ENCODE results near the gene RNF40. TPM values are rescaled to one million over a fixed set of nuclear protein-coding genes. Genes with fewer than 3 reads are reported as not detected.

Gene RNF40
- total RNA-seq, 1 experiment from 2014 or later, result 94.0 TPM

- no peak for DNase-seq
- Histone ChIP-seq H3K36me3 (ENCODE audit: control insufficient read depth, insufficient read depth, low read length) (peaks cover 13% of the 10 kb centered on the region), H3K4me3 (ENCODE audit: low read depth, low read length) (no peak overlapping the region), H3K4me1 (no peaks in the 10 kb centered on the region), H3K27me3 (replicated peaks; ENCODE audit: control insufficient read depth, insufficient read depth, low read length) (no peaks in the 10 kb centered on the region), H3K9me3 (no peaks in the 10 kb centered on the region)
- Mint-ChIP-seq H3K9me3 (ENCODE audit: unreplicated experiment) (no peaks in the 10 kb centered on the region), H3K27ac (ENCODE audit: unreplicated experiment) (no peak overlapping the region), H3K4me1 (ENCODE audit: low read depth, unreplicated experiment) (peaks cover 6% of the 10 kb centered on the region), H3K27me3 (ENCODE audit: insufficient read depth, unreplicated experiment) (no peaks in the 10 kb centered on the region), H3K36me3 (ENCODE audit: insufficient read depth, unreplicated experiment) (peaks cover 97% of the 10 kb centered on the region), H3K4me3 (ENCODE audit: unreplicated experiment) (no peak overlapping the region)
- POLR2A ChIA-PET, result interaction anchor here (0.6 kb wide), 1 partner anchor 26 kb away, joined by 3 read pairs; the partner anchor contains the start of gene SRCAP
- CTCF ChIA-PET, result no interaction called here
- intact Hi-C loops (cut with micrococcal nuclease; ENCODE audit: unreplicated experiment), result no loop called here
- BruUV-seq (replicated peaks), result no TSS peak
- no peak for TF ChIP-seq CTCF (IDR thresholded peaks at IDR 0.05; ENCODE audit: insufficient read depth in 1 of 2, low read depth in 1 of 2, low read length in 1 of 2, severe bottlenecking in 1 of 2, unreplicated experiment in 1 of 2)
These were observed 37.3 kb upstream of the RNF40 start for GRCh38 chr16:30724641-30725417.

GRCh38 chr16:30725418-30725792 lies 36.7 kb upstream of the RNF40 start:
- peaks cover 13% of the 10 kb centered on the region for H3K36me3 ChIP-seq (ENCODE audit: control insufficient read depth, insufficient read depth, low read length)
- ChIA-PET POLR2A (no interaction called here), CTCF (no interaction called here)
- H3K36me3 Mint-ChIP-seq (ENCODE audit: insufficient read depth, unreplicated experiment), result peaks cover 97% of the 10 kb centered on the region
- no peak overlapping the region for H3K4me3 Mint-ChIP-seq (ENCODE audit: unreplicated experiment)
- no peak overlapping the region for H3K27ac Mint-ChIP-seq (ENCODE audit: unreplicated experiment)
- H3K4me1 ChIP-seq, result no peaks in the 10 kb centered on the region
- no peak overlapping the region for H3K4me3 ChIP-seq (ENCODE audit: low read depth, low read length)
- H3K27me3 Mint-ChIP-seq (ENCODE audit: insufficient read depth, unreplicated experiment), result no peaks in the 10 kb centered on the region
- no peaks in the 10 kb centered on the region for H3K9me3 ChIP-seq
- TF ChIP-seq CTCF (IDR thresholded peaks at IDR 0.05; ENCODE audit: insufficient read depth in 1 of 2, low read depth in 1 of 2, low read length in 1 of 2, severe bottlenecking in 1 of 2, unreplicated experiment in 1 of 2), result no peak
- no TSS peak for BruUV-seq (replicated peaks)
- H3K9me3 Mint-ChIP-seq (ENCODE audit: unreplicated experiment), result no peaks in the 10 kb centered on the region
- intact Hi-C loops (cut with micrococcal nuclease; ENCODE audit: unreplicated experiment), result no loop called here
- DNase-seq, result no peak
- H3K4me1 Mint-ChIP-seq (ENCODE audit: low read depth, unreplicated experiment), result peaks cover 6% of the 10 kb centered on the region
- no peaks in the 10 kb centered on the region for H3K27me3 ChIP-seq (replicated peaks; ENCODE audit: control insufficient read depth, insufficient read depth, low read length)

DNA sequence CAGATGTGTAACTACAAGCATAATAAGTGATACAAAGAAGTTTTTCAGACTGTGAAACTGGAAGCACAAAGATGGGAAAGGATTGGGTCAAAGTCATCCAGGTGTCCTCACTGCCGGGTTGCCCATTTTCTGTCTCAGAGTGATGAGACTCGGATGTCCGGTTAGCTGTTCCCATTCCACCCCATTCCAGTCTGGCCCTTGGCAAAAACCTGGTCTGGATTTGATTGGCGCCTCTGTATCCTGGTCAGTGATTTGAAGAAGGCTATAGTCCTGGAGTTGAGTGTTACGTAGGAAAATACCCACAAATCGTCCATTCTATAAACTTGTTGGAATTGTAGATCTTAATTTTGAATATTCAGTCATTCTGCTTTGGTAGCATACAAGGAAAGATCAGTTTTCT lies 33.8 kb upstream of the RNF40 start:
- Mint-ChIP-seq H3K9me3 (ENCODE audit: unreplicated experiment) (no peaks in the 10 kb centered on the region), H3K4me3 (ENCODE audit: unreplicated experiment) (no peak overlapping the region), H3K36me3 (ENCODE audit: insufficient read depth, unreplicated experiment) (peaks cover 96% of the 10 kb centered on the region), H3K27ac (ENCODE audit: unreplicated experiment) (no peak overlapping the region), H3K4me1 (ENCODE audit: low read depth, unreplicated experiment) (peaks cover 6% of the 10 kb centered on the region), H3K27me3 (ENCODE audit: insufficient read depth, unreplicated experiment) (no peaks in the 10 kb centered on the region)
- no peak for TF ChIP-seq CTCF (IDR thresholded peaks at IDR 0.05; ENCODE audit: insufficient read depth in 1 of 2, low read depth in 1 of 2, low read length in 1 of 2, severe bottlenecking in 1 of 2, unreplicated experiment in 1 of 2)
- POLR2A ChIA-PET, result no interaction called here
- intact Hi-C loops (cut with micrococcal nuclease; ENCODE audit: unreplicated experiment), result no loop called here
- CTCF ChIA-PET, result no interaction called here
- no peak for DNase-seq
- no peak overlapping the region for H3K4me3 ChIP-seq (ENCODE audit: low read depth, low read length)
- BruUV-seq (replicated peaks), result no TSS peak
- H3K4me1 ChIP-seq, result no peaks in the 10 kb centered on the region
- no peaks in the 10 kb centered on the region for H3K27me3 ChIP-seq (replicated peaks; ENCODE audit: control insufficient read depth, insufficient read depth, low read length)
- H3K36me3 ChIP-seq (ENCODE audit: control insufficient read depth, insufficient read depth, low read length), result peaks cover 7% of the 10 kb centered on the region
- H3K9me3 ChIP-seq, result no peaks in the 10 kb centered on the region
